ENCODE results near the gene GAB1. TPM values are rescaled to one million over a fixed set of nuclear protein-coding genes. Genes with fewer than 3 reads are reported as not detected.

Gene GAB1
- total RNA-seq, 1 donor = 20.6 TPM

DNA sequence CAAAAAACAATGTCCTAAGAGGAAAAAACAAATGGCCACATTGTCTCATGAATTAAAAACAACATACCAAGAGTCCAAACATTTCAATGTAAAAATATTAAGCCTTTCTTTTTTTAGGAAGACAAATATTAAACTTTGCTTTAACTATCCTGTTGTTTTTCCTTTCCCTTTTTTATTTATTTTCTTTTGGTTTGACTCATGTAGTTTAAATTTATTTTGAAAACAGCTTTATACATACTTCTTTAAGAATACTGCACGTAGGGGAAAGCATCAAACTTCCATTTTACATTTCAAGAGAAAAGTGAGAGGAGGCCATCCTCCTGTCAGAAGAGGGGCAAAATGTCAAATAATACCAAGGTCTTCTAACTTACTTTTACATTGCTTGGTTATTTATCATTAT lies 8.7 kb downstream of the GAB1 start:
- Histone ChIP-seq H3K27ac (ENCODE audit: low read depth, low read length) (no peak overlapping the region), H3K4me2 (ENCODE audit: insufficient read depth, low read length) (no peak overlapping the region), H3K36me3 (ENCODE audit: insufficient read depth, low read length) (no peaks in the 10 kb centered on the region), H3K79me2 (ENCODE audit: insufficient read depth, low read length) (peaks cover 46% of the 10 kb centered on the region), H3K9me3 (ENCODE audit: low read depth, low read length) (no peaks in the 10 kb centered on the region), H2AFZ (ENCODE audit: low read length) (no peak overlapping the region), H4K20me1 (ENCODE audit: insufficient read depth, low read length) (peaks cover 3% of the 10 kb centered on the region), H3K4me3 (ENCODE audit: insufficient read depth, low read length) (no peak overlapping the region), H3K4me1 (ENCODE audit: insufficient read depth, low read length) (peaks cover 6% of the 10 kb centered on the region), H3K27me3 (ENCODE audit: insufficient read depth, low read length) (no peaks in the 10 kb centered on the region)
- no peak for DNase-seq (ENCODE audit: insufficient read length, low spot score, missing footprints)
- TF ChIP-seq, protein P1, sequence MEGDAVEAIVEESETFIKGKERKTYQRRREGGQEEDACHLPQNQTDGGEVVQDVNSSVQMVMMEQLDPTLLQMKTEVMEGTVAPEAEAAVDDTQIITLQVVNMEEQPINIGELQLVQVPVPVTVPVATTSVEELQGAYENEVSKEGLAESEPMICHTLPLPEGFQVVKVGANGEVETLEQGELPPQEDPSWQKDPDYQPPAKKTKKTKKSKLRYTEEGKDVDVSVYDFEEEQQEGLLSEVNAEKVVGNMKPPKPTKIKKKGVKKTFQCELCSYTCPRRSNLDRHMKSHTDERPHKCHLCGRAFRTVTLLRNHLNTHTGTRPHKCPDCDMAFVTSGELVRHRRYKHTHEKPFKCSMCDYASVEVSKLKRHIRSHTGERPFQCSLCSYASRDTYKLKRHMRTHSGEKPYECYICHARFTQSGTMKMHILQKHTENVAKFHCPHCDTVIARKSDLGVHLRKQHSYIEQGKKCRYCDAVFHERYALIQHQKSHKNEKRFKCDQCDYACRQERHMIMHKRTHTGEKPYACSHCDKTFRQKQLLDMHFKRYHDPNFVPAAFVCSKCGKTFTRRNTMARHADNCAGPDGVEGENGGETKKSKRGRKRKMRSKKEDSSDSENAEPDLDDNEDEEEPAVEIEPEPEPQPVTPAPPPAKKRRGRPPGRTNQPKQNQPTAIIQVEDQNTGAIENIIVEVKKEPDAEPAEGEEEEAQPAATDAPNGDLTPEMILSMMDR (IDR thresholded peaks at IDR 0.05; ENCODE audit: extremely low read depth, low read depth, low read length) = no peak

- Histone ChIP-seq H4K20me1 (ENCODE audit: insufficient read depth, low read length) (peaks cover 3% of the 10 kb centered on the region), H2AFZ (ENCODE audit: low read length) (no peak overlapping the region), H3K79me2 (ENCODE audit: insufficient read depth, low read length) (peaks cover 47% of the 10 kb centered on the region), H3K4me1 (ENCODE audit: insufficient read depth, low read length) (peaks cover 6% of the 10 kb centered on the region), H3K27ac (ENCODE audit: low read depth, low read length) (no peak overlapping the region), H3K36me3 (ENCODE audit: insufficient read depth, low read length) (no peaks in the 10 kb centered on the region), H3K27me3 (ENCODE audit: insufficient read depth, low read length) (no peaks in the 10 kb centered on the region), H3K4me2 (ENCODE audit: insufficient read depth, low read length) (no peak overlapping the region), H3K9me3 (ENCODE audit: low read depth, low read length) (no peaks in the 10 kb centered on the region), H3K4me3 (ENCODE audit: insufficient read depth, low read length) (no peak overlapping the region)
- TF ChIP-seq, protein P1 (IDR thresholded peaks at IDR 0.05; ENCODE audit: extremely low read depth, low read depth, low read length) = no peak
- no peak for DNase-seq (ENCODE audit: insufficient read length, low spot score, missing footprints)
These were observed 9.5 kb downstream of the GAB1 start for GRCh38 chr4:143346206-143346605.

DNA sequence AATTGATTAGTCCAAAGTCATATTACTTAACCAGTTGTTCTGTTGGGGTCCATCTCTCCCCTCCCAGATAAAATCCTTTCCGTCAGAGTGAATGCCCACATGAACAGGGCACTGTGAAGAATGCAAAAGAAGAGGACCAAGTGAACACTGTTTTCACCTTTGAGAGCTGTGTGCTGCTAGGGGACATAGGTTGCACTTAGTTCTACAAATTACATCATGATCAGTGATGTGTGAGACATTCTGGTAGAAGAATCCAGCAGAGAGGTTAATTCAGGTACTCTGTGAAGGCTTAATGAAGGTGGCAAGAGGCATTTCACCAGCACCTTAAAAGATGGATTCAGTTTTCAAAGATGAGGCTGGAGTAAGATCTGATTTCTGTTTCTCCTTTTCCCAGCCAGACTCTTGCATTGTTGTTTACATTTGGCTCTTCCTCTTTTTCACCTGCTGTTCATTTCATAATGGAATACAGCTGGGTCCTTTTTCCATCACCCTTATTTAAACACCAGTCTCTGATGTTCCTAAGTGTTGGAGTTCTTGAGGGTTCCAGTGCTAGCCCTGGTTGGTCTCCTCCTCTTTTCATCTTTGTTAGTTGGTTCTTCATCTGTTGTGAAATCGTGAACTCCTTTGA lies 10.9 kb downstream of the GAB1 start:
- H3K27me3 ChIP-seq (ENCODE audit: insufficient read depth, low read length) = no peaks in the 10 kb centered on the region
- peaks cover 16% of the 10 kb centered on the region for H3K4me1 ChIP-seq (ENCODE audit: insufficient read depth, low read length)

More for the DNA sequence above, 10.9 kb downstream of the GAB1 start:
- Histone ChIP-seq H3K9me3 (ENCODE audit: low read depth, low read length) (no peaks in the 10 kb centered on the region), H3K79me2 (ENCODE audit: insufficient read depth, low read length) (peaks cover 47% of the 10 kb centered on the region), H3K27ac (ENCODE audit: low read depth, low read length) (no peak overlapping the region), H4K20me1 (ENCODE audit: insufficient read depth, low read length) (peaks cover 3% of the 10 kb centered on the region), H3K4me2 (ENCODE audit: insufficient read depth, low read length) (no peak overlapping the region), H2AFZ (ENCODE audit: low read length) (no peak overlapping the region), H3K36me3 (ENCODE audit: insufficient read depth, low read length) (no peaks in the 10 kb centered on the region), H3K4me3 (ENCODE audit: insufficient read depth, low read length) (no peak overlapping the region)
- TF ChIP-seq, protein P1 (IDR thresholded peaks at IDR 0.05; ENCODE audit: extremely low read depth, low read depth, low read length) = no peak
- no peak for DNase-seq (ENCODE audit: insufficient read length, low spot score, missing footprints)
